CD4-positive, alpha-beta T cell treated with Interferon alpha-2 for 1 hour (primary cell): Measurements from ENCODE around the gene THAP3.
A peak's percentile ranks its signal among the peaks of the same experiment; 100 is the strongest.
"Not testable (repeated sequence)": the region's sequence is repeated elsewhere in the genome, so short reads cannot be mapped to it uniquely, and the experiment has no call there.

Source experiments
- DNase-seq, 2 donors: peaks; one replicate each; pipeline ENCODE4 v3.0.0-alpha.2; 2020 to 2022

Gene THAP3

GRCh38 chr1:6591644-6592043, 33.0 kb upstream of the THAP3 start:
- DNase-seq, result no peak

DNA sequence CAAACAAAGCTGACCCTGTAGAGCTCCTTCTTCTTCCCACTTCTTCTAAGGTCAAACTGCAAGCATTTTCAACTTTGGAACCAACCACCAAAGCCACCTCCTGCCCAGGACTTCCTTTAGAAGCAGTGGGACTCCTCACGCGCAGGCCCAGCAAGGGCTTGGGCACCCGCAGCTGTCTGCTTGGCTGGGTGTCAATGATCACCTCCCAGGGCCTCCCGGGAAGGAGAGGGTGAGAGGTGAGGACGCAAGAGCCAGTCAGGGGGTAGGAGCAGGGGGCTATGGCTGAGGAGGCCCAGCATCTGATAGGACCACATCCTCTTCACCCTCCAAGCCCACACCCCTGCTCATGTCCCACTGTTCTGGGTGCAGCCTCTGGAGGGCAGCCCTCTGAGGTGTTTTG, 32.2 kb upstream of the THAP3 start:
- DNase-seq, result no peak

- no peak for DNase-seq
These were observed 31.6 kb upstream of the THAP3 start for GRCh38 chr1:6592865-6593593.

GRCh38 chr1:6593810-6594209, 30.9 kb upstream of the THAP3 start:
- DNase-seq, result no peak

DNA sequence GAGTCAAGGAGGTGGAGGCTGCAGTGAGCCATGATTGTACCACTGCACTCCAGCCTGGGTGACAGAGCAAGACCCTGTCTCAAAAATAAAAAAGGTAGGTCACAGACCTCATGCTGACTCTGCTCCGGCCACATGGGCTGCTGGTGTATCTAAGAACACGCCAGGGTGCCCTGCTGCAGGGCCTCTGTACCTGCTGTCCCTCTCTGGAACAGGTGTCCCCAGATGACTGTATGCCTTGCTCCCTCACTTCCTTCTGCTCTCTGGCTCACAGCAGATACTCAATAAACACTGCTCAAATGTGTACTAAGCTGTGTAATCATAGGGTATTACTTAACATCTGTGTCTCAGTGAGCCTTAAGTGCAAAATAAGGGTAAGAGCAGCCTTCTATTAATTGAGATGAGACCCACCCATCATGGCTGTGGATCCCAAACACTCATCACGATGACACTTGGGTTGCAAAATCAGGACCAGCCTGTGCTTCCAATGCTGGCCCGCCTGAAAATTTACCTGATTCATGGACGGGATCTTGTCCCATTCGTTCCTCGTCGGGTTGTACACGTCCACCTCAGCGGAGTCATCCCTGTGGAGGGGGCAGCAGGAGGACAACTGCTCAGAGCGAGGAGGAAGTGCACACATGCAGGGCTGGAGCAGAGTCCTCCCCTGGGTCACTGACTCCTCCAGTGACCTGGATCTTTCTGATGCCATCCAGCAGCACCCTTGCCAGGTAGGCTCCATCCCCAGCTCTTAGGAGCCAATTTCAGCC, 29.5 kb upstream of the THAP3 start:
- no peak for DNase-seq

GRCh38 chr1:6596351-6596750, 28.3 kb upstream of the THAP3 start:
- DNase-seq, result no peak

- no peak for DNase-seq
These were observed 27.5 kb upstream of the THAP3 start for GRCh38 chr1:6596886-6597776.

- no peak for DNase-seq
These were observed 26.9 kb upstream of the THAP3 start for GRCh38 chr1:6597777-6598131.

DNA sequence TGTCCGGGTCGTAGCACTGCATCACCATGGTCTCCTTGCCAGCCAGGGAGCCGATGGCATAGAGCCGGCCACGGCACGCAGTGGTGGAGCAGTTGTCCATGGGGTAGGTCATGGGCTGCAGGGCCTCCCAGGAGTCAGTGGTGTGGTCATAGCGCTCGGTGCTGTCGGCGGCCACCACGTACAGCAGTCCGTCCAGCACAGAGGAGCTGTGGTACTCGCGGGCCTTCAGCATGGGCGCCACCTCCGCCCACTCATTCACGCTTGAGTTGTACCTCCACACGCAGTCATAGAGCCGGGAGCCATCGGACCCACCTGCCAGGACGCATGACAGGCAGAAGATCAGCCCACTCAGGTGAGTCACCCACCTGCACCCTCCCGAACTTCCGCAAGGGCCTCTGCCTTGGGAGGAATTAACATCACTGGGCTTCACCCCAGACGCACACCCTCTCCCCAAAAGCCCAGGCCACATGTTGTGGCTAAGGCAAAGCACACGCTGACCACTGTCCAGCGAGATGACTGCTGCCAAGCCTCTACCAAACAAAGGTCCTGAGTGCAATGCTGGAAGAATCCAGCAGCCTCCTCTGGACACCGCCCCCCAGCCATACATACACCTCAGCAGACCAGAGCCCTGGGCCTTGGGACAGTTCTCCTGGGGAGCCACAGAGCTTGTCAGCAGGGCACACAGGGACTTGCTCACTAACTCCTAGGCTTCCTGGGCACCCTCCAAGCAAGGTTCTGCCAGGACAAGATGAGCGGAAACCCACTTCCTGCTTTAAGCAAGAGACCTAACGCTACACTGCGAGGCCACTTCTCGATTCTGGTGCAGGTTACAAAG, 25.3 kb upstream of the THAP3 start:
- DNase-seq, result peak; percentile 33 to 61

DNA sequence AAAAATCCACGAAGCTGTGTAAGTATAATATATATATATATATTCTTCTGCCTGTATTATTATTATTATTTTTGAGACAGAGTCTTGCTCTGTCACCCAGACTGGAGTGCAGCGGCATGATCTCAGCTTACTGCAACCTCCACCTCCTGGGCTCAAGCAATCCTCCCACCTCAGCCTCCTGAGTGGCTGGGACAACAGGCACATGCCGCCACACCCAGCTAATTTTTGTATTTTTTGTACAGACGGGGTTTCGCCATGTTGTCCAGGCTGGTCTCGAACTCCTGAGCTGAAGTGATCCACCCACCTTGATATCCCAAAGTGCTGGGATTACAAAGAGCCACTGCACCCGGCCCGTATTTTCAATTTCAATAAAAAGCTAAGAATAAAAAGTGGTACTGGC, 24.7 kb upstream of the THAP3 start:
- not testable (repeated sequence) for DNase-seq

GRCh38 chr1:6600410-6601048, 24.1 kb upstream of the THAP3 start:
- DNase-seq, result no peak

DNA sequence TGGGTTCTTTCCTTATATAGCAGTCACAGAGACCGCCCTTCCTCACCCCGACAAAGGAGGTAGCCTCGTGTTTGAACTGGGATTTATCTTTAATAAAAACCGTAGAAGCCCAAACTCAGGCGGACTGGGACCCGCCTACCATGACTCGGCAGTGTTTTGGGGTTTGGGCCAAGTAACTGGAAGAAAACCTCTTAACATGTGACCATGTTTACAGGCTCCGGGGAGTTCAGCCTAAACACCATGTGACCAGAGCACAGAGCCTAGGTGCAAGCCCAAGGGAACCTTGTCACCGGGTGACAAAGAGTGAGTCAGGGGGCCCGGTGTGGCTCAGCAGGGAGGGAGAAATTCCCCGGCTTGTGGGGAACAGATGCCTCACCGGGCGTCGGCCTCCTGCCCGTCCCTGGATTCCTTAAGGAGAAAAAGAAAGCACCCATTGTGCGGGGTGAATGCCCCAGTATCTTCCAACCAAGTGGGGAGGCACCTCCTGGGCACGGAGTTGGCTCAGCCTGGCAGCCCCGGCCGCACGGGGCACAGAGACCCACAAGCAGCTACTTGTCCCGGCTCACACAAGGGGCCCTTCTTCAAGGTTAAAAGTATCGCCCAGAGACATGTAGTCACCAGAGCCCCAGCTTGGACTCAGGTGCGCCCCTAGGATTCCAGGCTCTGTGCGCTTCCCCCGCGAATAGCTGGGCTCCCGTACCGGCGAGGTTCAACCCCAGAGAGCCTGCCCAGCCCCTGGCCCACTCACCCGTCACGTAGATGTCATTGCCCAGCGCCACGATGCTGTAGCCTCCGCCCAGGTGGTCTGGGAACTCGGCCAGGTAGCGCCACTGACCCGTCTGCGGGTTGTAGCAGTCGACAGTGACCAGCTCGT, 23.4 kb upstream of the THAP3 start:
- peak; percentile 74 to 79 for DNase-seq

DNA sequence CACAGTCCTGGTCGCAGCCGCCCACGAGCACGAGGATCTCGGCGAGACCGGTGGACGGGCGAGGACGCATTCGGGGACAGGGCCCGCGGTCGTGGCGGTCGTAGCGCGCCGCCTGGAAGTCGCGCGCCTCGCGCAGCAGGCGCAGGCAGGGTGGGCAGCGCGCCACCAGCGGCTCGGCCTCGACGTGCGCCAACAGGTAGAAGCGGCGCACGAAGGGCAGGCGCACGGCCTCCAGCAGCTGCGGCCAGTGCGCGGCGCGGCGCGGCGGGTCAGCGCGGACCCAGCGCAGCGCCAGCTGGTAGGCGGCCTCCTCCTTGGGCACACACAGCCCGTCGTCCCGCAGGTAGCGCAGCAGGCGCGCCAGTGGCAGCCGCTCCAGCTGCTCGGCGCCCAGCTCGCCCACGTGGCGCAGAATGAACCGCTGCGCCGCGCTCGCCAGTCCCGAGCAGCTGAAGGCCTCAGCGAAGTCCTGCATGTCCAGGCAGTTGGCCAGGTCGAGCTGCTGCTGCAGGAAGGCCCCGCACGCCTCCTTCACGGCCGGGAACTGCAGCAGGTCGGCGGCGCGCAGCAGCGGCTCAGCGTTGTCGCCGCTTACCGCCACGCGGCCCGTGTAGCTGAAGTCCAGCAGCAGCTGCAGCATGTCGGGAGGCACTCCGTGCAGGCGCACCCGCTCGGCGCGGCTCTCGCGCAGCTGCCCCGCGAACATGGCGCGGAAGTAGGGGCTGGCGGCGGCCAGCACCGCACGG, 22.6 kb upstream of the THAP3 start:
- no peak for DNase-seq

DNA sequence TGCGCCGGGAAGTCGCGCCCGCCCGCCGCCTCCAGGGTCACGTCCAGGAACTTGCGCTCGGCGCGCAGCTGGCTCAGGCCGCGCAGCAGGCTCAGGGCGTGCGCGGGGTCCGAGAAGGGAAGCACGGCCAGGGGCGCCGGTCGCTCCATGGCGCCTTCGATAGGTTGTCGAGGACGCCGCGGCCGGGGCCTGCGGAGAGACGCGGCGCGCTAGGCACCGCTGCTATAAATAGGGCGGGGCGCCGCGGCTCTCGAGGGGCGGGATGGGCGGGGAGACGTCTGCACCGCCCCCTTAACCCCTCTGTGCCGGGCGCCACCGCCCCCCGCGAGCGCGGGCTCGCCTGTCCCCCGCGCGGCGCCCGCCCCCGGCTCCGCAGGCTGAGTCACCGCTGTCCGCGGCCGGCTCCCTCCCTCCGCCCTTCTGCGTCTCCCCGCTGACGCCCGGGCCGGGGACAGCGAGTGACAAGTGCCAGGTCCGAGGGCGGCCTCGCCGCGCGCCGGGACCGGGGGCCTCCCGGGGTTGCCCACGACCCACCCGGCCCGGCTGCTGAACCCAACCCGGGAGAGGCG, 21.9 kb upstream of the THAP3 start, which contains the start of gene KLHL21:
Gene KLHL21, minus strand, starts transcription at position 201 of the 569 bp plus-strand sequence. Its CDS starts 52 bp downstream, at position 149.
- peak; percentile 82 to 87 for DNase-seq

- peak; percentile 59 to 66 for DNase-seq
These were observed 21.3 kb upstream of the THAP3 start for GRCh38 chr1:6603238-6603914.

DNA sequence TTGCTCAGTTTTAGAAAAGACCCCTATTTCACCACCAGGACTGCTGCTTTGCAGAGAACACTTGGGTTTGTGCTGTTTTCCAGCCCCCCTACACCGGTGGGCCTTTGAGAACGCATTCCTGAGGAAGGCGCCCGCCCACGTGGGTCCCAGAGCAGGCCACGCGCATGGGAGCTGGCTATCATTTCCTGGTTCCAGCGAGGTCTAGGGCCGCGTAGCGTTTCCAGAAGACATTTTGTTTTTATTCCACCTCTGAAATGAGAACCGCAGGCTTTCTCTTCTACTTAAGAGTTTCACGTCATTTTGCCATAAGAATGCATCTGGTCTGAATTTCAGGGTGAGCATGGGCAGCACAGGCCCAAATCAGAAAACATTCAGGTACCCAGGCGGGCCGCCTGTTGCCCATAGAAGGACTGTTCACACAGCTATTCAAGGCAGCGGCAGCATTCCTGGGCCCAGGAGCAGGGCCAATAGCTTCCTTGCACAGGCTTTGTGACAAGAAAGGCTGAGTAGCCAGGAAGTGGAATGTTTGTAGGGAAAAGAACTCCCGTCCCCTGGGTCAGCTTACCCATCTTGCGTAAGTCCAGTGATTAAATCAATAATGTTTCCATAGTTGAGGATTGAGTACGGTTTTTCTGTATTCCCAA, 20.6 kb upstream of the THAP3 start:
- no peak for DNase-seq

DNA sequence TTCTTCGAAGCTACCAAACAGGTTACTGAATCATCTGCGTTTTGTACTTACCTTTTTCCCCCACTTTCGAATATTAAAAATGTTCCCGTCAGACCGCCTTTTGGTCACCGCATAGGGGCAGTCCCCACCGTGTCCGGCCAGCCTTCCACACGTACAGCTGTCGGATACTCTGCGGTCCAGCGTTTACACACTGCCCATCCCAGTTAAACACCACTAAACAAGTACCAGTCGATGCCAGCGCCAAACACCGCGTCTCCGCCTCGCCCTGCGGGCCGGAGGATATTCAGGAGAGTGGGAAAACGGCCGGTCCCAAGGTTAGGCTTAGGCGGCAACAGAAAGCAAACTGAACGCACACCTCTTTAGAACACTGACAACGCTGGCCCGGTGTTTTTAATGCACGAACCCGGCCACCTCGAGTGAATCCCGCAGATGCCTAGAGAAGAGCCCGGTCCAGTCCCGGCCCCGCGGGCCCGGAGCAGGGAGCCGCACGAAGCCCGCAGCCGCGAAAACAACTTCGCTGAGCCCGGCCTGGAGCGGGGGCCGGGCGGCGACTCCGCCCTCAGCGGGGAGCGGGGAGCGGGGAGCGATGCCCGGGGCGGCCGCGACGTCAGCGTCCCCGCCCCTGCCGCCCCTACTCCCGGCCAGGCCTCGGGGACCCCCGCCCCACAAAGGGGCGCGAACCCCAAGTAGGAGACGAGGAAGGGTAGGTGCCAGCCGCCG, 11.9 kb upstream of the THAP3 start:
- no peak for DNase-seq
